ENCODE data around the gene MEGF6.

MEGF6 gene

DNA sequence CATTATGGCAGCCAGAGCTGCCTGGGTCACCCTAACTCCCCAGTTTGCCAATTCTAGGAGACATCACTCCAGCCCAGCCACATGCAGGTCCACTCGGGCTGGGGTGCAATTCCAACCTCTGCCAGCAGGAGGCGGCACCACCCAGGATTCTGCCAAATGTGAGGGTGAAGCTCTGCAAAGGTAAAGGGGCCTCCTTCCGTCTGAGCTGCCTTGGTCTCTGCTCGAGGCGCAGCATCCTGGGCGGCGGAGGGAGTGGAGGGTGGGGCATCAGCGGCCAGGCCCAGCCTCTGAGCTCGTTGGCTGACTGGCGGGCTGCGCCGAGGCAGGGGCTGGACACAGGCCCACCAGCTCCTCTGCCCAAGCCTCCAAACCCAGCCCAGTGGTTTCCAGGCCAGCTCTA, 93.1 kb downstream of the MEGF6 start:
- no peak overlapping the region for H3K27ac Mint-ChIP-seq
- H3K4me3 Mint-ChIP-seq, result no peak overlapping the region
- H3K27me3 Mint-ChIP-seq, result no peaks in the 10 kb centered on the region
- intact Hi-C loops (cut with micrococcal nuclease), result no loop called here
- no peaks in the 10 kb centered on the region for H3K9me3 Mint-ChIP-seq
- no peaks in the 10 kb centered on the region for H3K36me3 Mint-ChIP-seq (ENCODE audit: low read depth)
- no peaks in the 10 kb centered on the region for H3K4me1 Mint-ChIP-seq (ENCODE audit: low read depth)

DNA sequence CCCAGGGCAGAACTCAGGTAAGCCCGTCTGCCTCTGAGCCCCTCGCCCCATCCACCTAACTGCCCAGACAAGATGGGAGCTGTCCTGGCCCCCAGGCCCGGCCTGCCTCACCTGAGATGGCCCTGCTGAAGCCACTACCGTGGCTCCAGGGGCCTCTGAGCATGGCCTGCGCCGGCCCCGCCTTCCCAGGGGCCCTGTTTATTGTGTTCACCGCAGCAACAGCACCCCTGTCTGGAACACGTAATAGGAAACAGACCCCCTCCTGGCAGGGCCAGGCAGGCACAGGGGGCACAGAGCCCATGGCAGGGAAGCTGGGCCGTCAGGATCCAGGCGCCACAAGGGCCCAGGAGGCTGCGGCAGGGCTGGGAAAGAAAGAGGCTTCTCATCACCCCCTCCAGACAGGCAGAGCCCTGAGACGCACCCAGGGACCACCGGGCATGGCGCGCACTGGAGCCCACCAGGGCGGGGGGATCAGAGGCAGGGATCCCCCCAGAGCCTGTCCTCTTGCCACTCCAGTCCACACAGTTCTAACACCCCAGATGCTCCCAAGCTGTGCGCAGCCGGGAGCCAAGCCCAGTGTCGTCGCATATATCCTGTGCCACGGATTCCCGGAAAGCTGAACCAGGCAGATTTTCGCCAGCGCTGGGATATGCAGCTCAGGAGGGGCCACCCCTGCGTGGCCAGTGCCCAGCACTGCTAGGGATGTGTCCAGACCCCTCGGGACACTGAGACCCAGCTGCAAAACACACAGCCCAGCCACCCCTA, 94.2 kb downstream of the MEGF6 start:
- Mint-ChIP-seq H3K4me3 (no peak overlapping the region), H3K27ac (no peak overlapping the region), H3K4me1 (ENCODE audit: low read depth) (no peaks in the 10 kb centered on the region), H3K36me3 (ENCODE audit: low read depth) (no peaks in the 10 kb centered on the region), H3K27me3 (no peaks in the 10 kb centered on the region), H3K9me3 (no peaks in the 10 kb centered on the region)
- intact Hi-C loops (cut with micrococcal nuclease), result no loop called here

DNA sequence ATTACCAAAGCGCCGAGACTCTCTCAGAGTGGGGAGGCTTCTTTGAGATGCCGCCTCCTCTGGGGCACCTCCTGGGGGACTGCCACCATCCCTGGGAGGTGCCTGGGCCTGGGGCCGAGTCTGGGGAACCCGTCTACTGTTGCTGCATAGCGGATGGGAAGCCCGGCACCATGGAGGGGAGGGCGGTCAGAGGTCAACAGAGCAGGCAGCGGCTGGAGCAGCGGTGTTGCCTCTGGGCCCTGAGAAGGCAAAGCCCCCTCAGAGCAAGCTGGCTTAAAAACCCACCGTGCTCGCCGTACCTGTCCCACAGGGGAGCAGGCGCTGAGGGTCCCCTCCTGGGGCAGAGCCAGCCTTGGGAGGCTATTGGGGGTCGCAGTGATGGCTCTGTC, 94.8 kb downstream of the MEGF6 start:
- Mint-ChIP-seq H3K4me3 (no peak overlapping the region), H3K36me3 (ENCODE audit: low read depth) (no peaks in the 10 kb centered on the region)

DNA sequence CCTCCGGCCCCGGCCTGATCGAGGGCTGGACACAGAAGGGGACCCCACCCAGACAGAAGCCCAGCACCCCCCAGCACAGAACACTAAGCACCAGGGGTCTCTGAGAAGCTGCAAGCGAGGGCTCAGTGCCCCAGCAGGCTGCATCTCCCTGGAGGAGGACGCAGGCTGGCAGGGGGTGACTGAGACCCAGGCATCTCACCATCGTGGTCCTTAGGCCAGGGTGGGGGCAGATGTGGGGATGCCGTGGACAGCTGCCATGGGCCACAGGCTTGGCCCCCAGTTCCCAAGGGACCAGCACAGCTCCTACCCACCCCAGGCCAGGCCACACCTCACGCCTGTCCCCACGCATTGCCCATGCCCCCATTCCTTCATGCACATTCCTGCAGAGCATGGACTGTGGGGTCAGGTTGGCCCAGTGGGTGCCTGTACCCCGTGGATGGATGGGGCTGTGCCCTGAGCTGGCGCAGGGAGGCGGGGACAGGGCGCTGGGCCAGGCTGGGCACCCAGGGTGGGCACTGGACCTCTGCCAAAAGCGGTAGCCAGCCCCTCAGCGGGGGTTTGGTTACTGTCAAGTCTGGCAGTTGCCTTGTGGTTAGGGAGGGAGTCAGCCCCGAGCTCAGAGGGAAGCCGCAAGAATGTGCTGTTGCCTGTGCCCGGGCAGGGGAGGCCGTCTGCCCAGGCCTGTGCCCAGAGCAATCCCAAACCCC, 95.4 kb downstream of the MEGF6 start:
- intact Hi-C loops (cut with micrococcal nuclease), result no loop called here
- H3K27me3 Mint-ChIP-seq, result no peaks in the 10 kb centered on the region
- H3K36me3 Mint-ChIP-seq (ENCODE audit: low read depth), result no peaks in the 10 kb centered on the region
- no peak overlapping the region for H3K4me3 Mint-ChIP-seq
- no peak overlapping the region for H3K27ac Mint-ChIP-seq
- no peaks in the 10 kb centered on the region for H3K4me1 Mint-ChIP-seq (ENCODE audit: low read depth)
- H3K9me3 Mint-ChIP-seq, result no peaks in the 10 kb centered on the region

More for the DNA sequence above, 94.8 kb downstream of the MEGF6 start:
- H3K27ac Mint-ChIP-seq, result no peak overlapping the region
- no peaks in the 10 kb centered on the region for H3K4me1 Mint-ChIP-seq (ENCODE audit: low read depth)
- H3K27me3 Mint-ChIP-seq, result no peaks in the 10 kb centered on the region
- H3K9me3 Mint-ChIP-seq, result no peaks in the 10 kb centered on the region
- intact Hi-C loops (cut with micrococcal nuclease), result no loop called here

DNA sequence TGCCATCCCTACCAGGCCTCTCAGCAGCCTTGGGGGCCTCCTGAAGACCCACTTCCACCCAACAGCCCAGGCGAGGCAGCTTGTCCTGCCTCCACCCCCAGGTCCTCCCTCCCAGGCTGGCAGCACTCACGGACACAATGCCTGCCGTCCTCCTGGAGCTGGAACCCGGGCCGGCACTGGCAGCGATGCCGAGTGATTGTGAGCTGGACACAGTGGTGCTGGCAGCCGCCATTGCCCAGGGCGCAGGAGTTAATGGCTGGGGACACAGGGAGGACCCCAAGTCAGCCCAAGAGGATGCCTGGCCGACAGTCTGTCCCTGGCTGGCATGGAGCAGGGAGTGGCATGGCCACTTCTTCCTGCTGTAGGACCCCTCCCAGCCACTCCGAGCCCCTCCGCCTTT, 96.0 kb downstream of the MEGF6 start:
- intact Hi-C loops (cut with micrococcal nuclease), result no loop called here
- no peaks in the 10 kb centered on the region for H3K9me3 Mint-ChIP-seq
- no peaks in the 10 kb centered on the region for H3K27me3 Mint-ChIP-seq
- no peaks in the 10 kb centered on the region for H3K36me3 Mint-ChIP-seq (ENCODE audit: low read depth)
- H3K27ac Mint-ChIP-seq, result no peak overlapping the region
- H3K4me3 Mint-ChIP-seq, result no peak overlapping the region
- H3K4me1 Mint-ChIP-seq (ENCODE audit: low read depth), result no peaks in the 10 kb centered on the region

DNA sequence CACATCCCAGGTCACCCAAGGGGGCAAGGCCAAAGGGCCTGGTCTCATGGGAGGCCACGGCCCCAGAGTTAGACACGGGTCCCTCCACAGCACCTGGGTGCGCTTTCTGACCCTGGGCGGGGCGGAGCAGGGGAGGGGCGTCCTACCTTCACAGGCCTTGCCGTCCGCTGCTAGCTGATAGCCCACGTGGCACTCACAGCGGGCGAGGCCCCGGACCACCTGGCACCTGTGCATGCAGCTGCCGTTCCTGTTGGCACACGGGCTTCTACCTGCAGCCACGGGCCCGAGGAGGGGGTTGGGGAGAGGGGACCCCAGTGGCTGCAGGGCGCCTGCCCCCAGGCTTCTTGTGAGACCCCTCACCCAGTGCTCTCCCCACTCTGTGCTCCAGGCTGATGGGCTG, 96.9 kb downstream of the MEGF6 start:
- Mint-ChIP-seq H3K27ac (no peak overlapping the region), H3K4me1 (ENCODE audit: low read depth) (no peaks in the 10 kb centered on the region), H3K4me3 (no peak overlapping the region), H3K9me3 (no peaks in the 10 kb centered on the region), H3K27me3 (no peaks in the 10 kb centered on the region), H3K36me3 (ENCODE audit: low read depth) (no peaks in the 10 kb centered on the region)
- intact Hi-C loops (cut with micrococcal nuclease), result no loop called here

DNA sequence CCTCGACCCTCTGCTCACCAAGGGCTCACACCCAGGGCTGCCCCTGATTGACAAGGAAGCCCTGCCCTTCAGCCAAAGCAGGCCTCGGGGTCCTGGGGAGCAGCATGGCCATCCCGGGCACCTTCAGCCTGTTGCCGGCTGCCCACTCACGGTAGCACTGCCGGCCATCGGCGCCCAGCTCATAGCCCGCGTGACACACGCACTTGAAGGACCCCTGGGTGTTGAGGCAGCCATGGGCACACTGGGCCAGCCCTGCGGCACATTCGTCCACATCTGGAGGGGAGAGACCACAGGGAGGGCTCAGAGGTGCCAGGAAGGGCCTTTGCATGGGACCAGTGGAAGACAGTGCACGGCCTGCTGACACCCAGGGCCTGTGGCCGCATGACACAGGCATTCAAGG, 99.5 kb downstream of the MEGF6 start:
- H3K4me1 Mint-ChIP-seq (ENCODE audit: low read depth), result no peaks in the 10 kb centered on the region
- no peak overlapping the region for H3K27ac Mint-ChIP-seq
- no peaks in the 10 kb centered on the region for H3K27me3 Mint-ChIP-seq
- no peaks in the 10 kb centered on the region for H3K36me3 Mint-ChIP-seq (ENCODE audit: low read depth)
- H3K4me3 Mint-ChIP-seq, result no peak overlapping the region
- no peaks in the 10 kb centered on the region for H3K9me3 Mint-ChIP-seq
- intact Hi-C loops (cut with micrococcal nuclease), result no loop called here

DNA sequence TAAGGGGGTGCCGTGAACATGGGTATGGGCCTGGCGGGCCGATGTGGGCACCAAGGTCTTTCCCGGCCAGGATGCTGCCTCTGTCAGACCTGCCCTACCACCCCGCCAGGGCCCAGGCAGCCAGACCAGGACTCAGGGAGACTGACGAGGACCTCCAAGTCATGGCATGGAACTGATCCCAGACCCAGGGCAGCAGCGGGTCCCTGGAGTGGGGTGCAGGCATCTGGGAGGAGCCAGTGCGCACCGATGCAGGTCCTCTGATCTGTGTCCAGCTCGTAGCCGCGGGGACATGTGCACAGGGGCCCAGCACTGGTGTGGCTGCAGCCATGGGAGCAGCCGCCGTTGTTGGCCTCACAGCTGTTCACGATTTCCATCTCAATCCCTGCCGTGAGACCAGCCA, 100.0 kb downstream of the MEGF6 start:
- Mint-ChIP-seq H3K4me3 (no peak overlapping the region), H3K27me3 (no peaks in the 10 kb centered on the region), H3K4me1 (ENCODE audit: low read depth) (no peaks in the 10 kb centered on the region)

DNA sequence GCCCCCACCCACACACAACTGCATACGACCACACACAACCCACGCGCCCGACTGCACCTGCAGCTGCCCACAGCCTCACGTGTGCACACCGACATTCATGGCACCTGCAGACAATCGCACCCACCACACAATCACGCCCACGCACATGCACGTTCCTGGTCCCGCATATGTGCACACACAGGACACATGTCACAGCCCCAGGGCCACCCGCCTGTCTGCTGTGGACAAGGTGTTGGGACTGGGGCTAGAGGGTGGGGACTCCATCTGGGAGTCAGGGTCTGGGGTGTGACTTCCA, 100.4 kb downstream of the MEGF6 start:
- Mint-ChIP-seq H3K9me3 (no peaks in the 10 kb centered on the region), H3K27me3 (no peaks in the 10 kb centered on the region), H3K4me1 (ENCODE audit: low read depth) (no peaks in the 10 kb centered on the region), H3K27ac (no peak overlapping the region), H3K4me3 (no peak overlapping the region), H3K36me3 (ENCODE audit: low read depth) (no peaks in the 10 kb centered on the region)
- intact Hi-C loops (cut with micrococcal nuclease), result no loop called here

More for the DNA sequence above, 100.0 kb downstream of the MEGF6 start:
- Mint-ChIP-seq H3K9me3 (no peaks in the 10 kb centered on the region), H3K27ac (no peak overlapping the region), H3K36me3 (ENCODE audit: low read depth) (no peaks in the 10 kb centered on the region)
- intact Hi-C loops (cut with micrococcal nuclease), result no loop called here

DNA sequence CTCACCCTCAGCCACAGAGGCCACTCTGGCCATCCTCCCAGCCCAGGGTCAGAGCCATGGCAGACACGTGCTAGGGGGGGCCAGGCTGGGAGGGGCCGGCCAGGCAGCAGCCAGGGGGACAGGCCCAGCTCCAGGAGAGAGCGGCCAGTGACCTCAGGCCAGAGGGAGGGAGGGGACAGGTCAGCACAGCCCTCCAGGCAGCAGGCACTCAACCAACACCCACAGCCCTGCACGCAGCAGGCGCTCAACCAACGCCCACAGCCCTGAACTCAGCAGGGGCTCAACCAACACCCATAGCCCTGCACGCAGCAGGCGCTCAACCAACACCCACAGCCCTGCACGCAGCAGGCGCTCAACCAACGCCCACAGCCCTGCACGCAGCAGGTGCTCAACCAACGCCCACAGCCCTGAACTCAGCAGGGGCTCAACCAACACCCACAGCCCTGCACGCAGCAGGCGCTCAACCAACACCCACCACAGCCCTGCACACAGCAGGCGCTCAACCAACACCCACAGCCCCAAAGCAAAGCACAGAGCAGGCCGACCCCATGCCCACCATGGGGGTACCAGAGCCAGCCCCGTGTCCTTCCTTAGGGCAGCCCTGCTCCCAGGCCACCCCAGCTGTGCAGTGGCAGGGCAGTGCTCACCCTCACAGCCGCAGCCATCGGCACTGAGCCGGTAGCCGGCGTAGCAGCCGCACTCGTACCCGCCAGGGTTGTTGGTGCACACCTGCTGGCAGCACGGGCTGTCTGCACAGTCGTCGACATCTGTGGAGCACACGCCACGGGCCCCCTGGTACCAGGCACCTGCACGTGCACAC, 101.0 kb downstream of the MEGF6 start:
- intact Hi-C loops (cut with micrococcal nuclease), result no loop called here
- Mint-ChIP-seq H3K4me1 (ENCODE audit: low read depth) (no peaks in the 10 kb centered on the region), H3K4me3 (no peak overlapping the region), H3K27me3 (no peaks in the 10 kb centered on the region), H3K9me3 (no peaks in the 10 kb centered on the region), H3K27ac (no peak overlapping the region), H3K36me3 (ENCODE audit: low read depth) (no peaks in the 10 kb centered on the region)

DNA sequence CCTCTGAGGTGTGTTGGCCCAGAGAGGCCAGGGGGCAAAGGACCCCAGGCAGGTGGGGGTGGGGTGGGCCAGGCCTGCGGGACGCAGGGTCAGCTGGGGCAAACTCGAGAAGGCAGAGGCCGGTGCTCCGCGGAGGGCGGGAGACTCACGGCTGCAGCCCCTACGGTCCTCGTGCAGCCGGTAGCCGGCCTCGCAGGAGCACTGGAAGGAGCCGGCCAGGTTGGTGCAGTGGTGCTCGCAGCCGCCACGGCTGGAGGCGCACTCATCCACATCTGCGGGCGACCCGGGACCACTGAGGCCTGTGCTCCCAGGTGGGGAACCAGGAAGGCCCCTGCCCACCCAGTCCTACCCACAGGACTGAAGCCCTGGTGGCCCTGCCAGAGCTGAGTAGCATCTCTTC, 101.6 kb downstream of the MEGF6 start:
- H3K4me1 Mint-ChIP-seq (ENCODE audit: low read depth), result no peaks in the 10 kb centered on the region

DNA sequence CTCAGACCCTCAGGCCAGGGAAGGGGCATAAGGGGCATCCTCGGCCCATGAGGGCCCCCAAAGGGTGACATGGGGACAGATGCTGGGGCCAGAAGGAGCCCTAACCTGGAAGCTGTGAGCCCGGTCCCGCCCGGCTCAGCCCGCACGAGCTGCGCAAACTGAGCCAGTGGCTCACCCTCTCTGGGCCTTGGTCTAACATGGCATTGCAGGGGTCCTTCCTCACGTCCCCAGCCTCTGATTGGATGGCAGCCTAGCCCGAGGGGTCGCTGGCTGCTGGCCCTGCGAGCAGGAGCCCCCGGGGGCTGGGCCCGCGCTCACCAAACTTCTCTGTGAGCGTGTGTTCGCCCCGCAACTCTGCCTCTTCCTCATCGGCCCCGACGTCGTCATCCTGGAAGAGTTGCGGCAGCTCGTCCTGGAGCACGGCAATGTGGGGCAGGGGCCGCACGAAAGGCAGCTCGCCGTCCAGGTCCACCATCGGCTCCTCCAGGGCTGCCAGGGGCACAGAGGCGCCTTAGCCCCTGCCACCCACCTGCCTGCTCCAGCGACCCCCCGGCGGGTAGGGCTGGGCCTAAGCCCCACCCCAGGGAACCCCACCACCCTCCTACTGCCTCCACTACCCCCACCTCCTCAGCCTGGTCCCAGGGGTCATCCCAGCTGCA, 102.4 kb downstream of the MEGF6 start:
- no peak overlapping the region for H3K4me3 Mint-ChIP-seq
- H3K9me3 Mint-ChIP-seq, result no peaks in the 10 kb centered on the region
- no peak overlapping the region for H3K27ac Mint-ChIP-seq
- H3K36me3 Mint-ChIP-seq (ENCODE audit: low read depth), result no peaks in the 10 kb centered on the region
- no peaks in the 10 kb centered on the region for H3K27me3 Mint-ChIP-seq
- intact Hi-C loops (cut with micrococcal nuclease), result no loop called here
- H3K4me1 Mint-ChIP-seq (ENCODE audit: low read depth), result no peaks in the 10 kb centered on the region

More for the DNA sequence above, 101.6 kb downstream of the MEGF6 start:
- Mint-ChIP-seq H3K36me3 (ENCODE audit: low read depth) (no peaks in the 10 kb centered on the region), H3K4me3 (no peak overlapping the region), H3K27ac (no peak overlapping the region), H3K27me3 (no peaks in the 10 kb centered on the region), H3K9me3 (no peaks in the 10 kb centered on the region)
- intact Hi-C loops (cut with micrococcal nuclease), result no loop called here

DNA sequence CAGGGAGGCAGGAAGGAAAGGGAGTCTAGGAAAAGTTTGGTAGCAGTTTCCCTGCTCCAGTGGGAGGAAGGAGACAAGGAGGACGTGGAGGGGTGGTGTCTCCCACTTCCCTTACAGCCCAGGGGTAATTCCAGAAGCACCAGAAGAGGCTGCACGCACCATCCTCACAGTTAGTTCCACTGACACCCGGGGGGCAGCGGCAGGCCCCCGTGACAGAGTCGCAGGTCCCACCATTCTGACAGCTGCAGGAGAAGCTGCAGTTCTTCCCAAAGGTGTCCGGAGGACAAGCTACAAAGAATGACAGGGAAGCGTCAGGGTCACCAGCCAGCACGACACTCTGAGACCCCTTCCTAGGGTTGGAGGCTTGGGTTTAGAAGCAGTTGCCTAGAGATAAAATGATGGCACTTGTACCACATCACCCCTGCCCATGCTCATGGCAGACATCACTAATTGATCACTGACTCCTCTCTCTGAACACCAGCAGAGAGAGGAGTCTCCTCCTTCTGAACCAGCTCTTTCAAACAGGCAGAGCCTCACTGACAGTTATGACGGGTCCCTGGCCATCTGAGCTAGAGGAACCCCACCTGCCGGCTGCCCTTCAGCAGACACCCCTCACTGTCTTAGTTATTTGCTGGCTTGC, 103.6 kb downstream of the MEGF6 start:
- Mint-ChIP-seq H3K4me1 (ENCODE audit: low read depth) (no peaks in the 10 kb centered on the region), H3K27me3 (no peaks in the 10 kb centered on the region), H3K9me3 (no peaks in the 10 kb centered on the region), H3K4me3 (no peak overlapping the region), H3K27ac (no peak overlapping the region), H3K36me3 (ENCODE audit: low read depth) (no peaks in the 10 kb centered on the region)
- intact Hi-C loops (cut with micrococcal nuclease), result no loop called here
